Subcutaneous abdominal adipose tissue (tissue), 5 donors: ENCODE measurements around the gene EEFSEC.

Experiments
- H3K27ac ChIP-seq: one replicate; pipeline ENCODE4 v1.7.0; 2013; ENCODE audit warnings: low read depth, mild to moderate bottlenecking, inconsistent platforms, low read length, moderate library complexity
- H3K27me3 ChIP-seq, 5 donors: one replicate each; pipeline ENCODE4 v1.7.0; 2013; ENCODE audit warnings: low read length in 5 of 5, inconsistent platforms in 1 of 5; ENCODE audit not compliant: control insufficient read depth in 5 of 5, insufficient read depth in 4 of 5
- H3K36me3 ChIP-seq, 5 donors: one replicate each; pipeline ENCODE4 v1.7.0; 2013; ENCODE audit warnings: low read length in 5 of 5; ENCODE audit not compliant: control insufficient read depth in 5 of 5, insufficient read depth in 5 of 5
- H3K4me1 ChIP-seq, 5 donors: one replicate each; pipeline ENCODE4 v1.7.0; 2013; ENCODE audit warnings: low read length in 5 of 5, mild to moderate bottlenecking in 3 of 5, moderate library complexity in 1 of 5; ENCODE audit not compliant: control insufficient read depth in 5 of 5, insufficient read depth in 5 of 5
- H3K4me3 ChIP-seq, 5 donors: one replicate each; pipeline ENCODE4 v1.7.0; 2013; ENCODE audit warnings: low read length in 5 of 5, low read depth in 1 of 5
- H3K9ac ChIP-seq, 5 donors: one replicate each; pipeline ENCODE4 v1.7.0; 2013; ENCODE audit warnings: low read length in 5 of 5, mild to moderate bottlenecking in 4 of 5, moderate library complexity in 3 of 5
- H3K9me3 ChIP-seq, 5 donors: one replicate each; pipeline ENCODE4 v1.7.0; 2013; ENCODE audit warnings: low read length in 5 of 5; ENCODE audit not compliant: control insufficient read depth in 5 of 5
- donor health status: healthy.
- donor health status: healthy.
- donor health status: healthy.
- donor health status: healthy.
- donor health status: healthy.

The EEFSEC gene

GRCh38 chr3:128317698-128318231 is 164.5 kb downstream of the EEFSEC start:
- no peak overlapping the region for H3K9ac ChIP-seq
- H3K4me3 ChIP-seq = no peak overlapping the region
- H3K9me3 ChIP-seq = no peaks in the 10 kb centered on the region
- peaks cover 0 to 27% (median 14%) of the 10 kb centered on the region in 5 donors for H3K4me1 ChIP-seq
- H3K36me3 ChIP-seq = peaks cover 0 to 14% (median 8%) of the 10 kb centered on the region in 5 donors
- H3K27ac ChIP-seq = no peak overlapping the region
- H3K27me3 ChIP-seq = no peaks in the 10 kb centered on the region

- H3K9ac ChIP-seq = no peak overlapping the region
- H3K4me3 ChIP-seq = no peak overlapping the region
- peaks cover 0 to 14% (median 8%) of the 10 kb centered on the region in 5 donors for H3K36me3 ChIP-seq
- H3K27ac ChIP-seq = no peak overlapping the region
- H3K4me1 ChIP-seq = peaks cover 0 to 33% (median 18%) of the 10 kb centered on the region in 5 donors
- no peaks in the 10 kb centered on the region for H3K27me3 ChIP-seq
- no peaks in the 10 kb centered on the region for H3K9me3 ChIP-seq
These were observed 165.1 kb downstream of the EEFSEC start for GRCh38 chr3:128318275-128318941.

DNA sequence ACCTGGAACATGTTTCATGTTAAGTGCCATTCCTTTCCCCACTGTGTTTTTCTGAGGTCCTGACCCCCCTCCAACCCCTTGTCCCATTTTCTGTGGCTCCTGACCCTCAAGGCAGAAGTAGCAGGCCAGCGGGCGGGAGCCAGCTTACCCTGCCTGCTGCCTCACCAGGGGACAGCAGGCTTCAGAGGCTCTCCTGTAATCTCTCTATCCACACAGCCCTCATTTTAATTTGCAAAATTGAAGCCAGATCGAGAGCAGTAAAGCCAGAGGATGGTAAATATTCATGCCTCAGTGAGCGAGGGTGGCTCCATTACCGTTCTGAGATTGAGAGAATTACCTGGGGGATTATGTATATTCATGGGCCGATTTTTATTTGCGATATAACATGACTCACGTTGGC is 165.8 kb downstream of the EEFSEC start:
- no peaks in the 10 kb centered on the region for H3K9me3 ChIP-seq
- no peaks in the 10 kb centered on the region for H3K27me3 ChIP-seq
- no peak overlapping the region for H3K27ac ChIP-seq
- peaks cover 0 to 14% (median 8%) of the 10 kb centered on the region in 5 donors for H3K36me3 ChIP-seq
- no peak overlapping the region for H3K4me3 ChIP-seq
- no peak overlapping the region for H3K9ac ChIP-seq
- peaks cover 0 to 36% (median 19%) of the 10 kb centered on the region in 5 donors for H3K4me1 ChIP-seq

DNA sequence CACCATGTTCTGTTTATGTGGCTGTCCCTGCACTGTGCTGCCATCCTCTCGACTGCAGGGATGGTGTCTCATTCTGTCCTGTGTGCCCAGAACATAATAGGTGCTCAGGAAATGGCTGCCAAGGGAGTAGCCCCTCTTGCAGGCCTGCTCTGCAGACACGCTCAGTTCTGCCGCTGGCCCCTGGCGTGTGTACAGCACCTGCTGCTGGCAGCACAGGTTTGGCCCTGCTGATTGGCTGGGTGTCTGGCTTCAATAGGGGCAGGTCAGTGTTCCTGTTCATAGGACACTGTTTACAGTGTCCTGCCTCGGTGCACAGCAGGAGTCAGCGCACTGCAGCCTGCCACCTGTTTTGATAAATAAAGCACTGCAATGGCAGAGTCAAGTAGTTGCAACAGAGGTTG is 166.5 kb downstream of the EEFSEC start:
- Histone ChIP-seq H3K27me3 (no peaks in the 10 kb centered on the region), H3K9ac (no peak overlapping the region), H3K9me3 (no peaks in the 10 kb centered on the region), H3K27ac (no peak overlapping the region), H3K4me1 (peaks cover 0 to 36% (median 19%) of the 10 kb centered on the region in 5 donors), H3K4me3 (no peak overlapping the region), H3K36me3 (peaks cover 0 to 14% (median 8%) of the 10 kb centered on the region in 5 donors)

DNA sequence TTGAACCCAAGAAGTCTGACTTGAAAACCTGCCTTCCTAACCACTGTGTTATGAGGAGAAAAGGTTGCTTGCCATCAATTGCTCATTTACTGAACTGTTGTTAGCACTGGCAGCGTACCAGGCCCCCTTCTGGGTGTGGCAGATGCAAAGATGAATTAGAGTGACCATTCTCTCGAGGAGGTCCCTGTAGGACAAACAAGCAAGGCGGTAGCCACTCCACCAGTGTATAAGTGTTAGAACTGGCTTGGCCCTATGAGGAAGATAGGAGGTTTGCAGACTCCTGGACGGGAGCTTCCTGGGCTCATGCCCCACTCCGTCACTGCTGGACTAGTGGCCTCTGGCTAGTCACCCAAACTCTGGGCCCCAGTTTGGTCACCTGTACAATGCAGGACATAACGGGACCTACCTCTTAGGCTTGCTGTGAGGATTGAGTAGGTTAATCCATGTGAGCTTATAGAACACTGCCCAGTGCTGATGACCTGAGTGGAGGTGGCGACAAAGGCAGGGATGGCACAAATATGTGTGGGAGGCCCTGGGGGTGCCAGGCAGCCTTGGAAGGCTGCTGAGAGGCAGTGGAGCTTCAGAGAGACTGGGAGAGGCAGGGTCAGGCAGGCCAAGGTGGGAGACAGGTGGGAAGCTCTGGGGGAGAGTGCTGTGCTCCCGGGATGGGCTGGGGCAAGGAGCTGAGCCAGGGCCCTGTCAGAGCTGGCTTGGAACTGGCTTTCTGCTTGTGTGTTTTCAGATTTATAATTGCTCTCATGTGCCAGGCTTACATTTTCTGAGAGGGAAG is 167.5 kb downstream of the EEFSEC start:
- peaks cover 0 to 36% (median 19%) of the 10 kb centered on the region in 5 donors for H3K4me1 ChIP-seq
- H3K36me3 ChIP-seq = peaks cover 0 to 14% (median 8%) of the 10 kb centered on the region in 5 donors
- no peaks in the 10 kb centered on the region for H3K9me3 ChIP-seq
- H3K27ac ChIP-seq = no peak overlapping the region
- H3K9ac ChIP-seq = no peak overlapping the region
- H3K27me3 ChIP-seq = no peaks in the 10 kb centered on the region
- H3K4me3 ChIP-seq = no peak overlapping the region

DNA sequence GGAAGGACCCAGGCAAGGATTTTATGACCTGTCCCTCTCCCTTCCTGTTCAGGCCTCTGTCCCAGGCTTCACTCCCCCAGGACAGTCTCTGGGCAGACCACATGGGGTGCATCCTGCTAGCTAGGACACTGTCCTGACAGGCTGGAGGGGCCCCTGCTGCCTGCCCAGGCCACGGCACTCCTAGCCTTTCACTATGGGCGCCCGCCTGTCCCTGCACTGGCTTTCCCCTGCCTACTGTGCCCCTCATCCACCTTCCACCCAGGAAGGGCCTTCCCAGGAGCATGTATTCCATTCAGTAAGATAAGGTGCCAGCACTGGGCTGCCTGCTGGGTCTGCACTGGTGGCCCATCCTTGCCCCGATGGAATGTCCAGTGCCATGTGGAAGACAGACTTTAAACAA is 168.1 kb downstream of the EEFSEC start:
- no peak overlapping the region for H3K27ac ChIP-seq
- H3K36me3 ChIP-seq = peaks cover 0 to 14% (median 8%) of the 10 kb centered on the region in 5 donors
- peaks cover 0 to 34% (median 16%) of the 10 kb centered on the region in 5 donors for H3K4me1 ChIP-seq
- no peak overlapping the region for H3K4me3 ChIP-seq
- no peak overlapping the region for H3K9ac ChIP-seq
- no peaks in the 10 kb centered on the region for H3K9me3 ChIP-seq
- H3K27me3 ChIP-seq = no peaks in the 10 kb centered on the region

- Histone ChIP-seq H3K36me3 (peaks cover 0 to 14% (median 8%) of the 10 kb centered on the region in 5 donors), H3K27ac (no peak overlapping the region), H3K4me1 (peaks cover 0 to 25% (median 9%) of the 10 kb centered on the region in 5 donors), H3K27me3 (no peaks in the 10 kb centered on the region), H3K4me3 (no peak overlapping the region), H3K9ac (no peak overlapping the region), H3K9me3 (no peaks in the 10 kb centered on the region)
These were observed 169.0 kb downstream of the EEFSEC start for GRCh38 chr3:128322030-128323022.

DNA sequence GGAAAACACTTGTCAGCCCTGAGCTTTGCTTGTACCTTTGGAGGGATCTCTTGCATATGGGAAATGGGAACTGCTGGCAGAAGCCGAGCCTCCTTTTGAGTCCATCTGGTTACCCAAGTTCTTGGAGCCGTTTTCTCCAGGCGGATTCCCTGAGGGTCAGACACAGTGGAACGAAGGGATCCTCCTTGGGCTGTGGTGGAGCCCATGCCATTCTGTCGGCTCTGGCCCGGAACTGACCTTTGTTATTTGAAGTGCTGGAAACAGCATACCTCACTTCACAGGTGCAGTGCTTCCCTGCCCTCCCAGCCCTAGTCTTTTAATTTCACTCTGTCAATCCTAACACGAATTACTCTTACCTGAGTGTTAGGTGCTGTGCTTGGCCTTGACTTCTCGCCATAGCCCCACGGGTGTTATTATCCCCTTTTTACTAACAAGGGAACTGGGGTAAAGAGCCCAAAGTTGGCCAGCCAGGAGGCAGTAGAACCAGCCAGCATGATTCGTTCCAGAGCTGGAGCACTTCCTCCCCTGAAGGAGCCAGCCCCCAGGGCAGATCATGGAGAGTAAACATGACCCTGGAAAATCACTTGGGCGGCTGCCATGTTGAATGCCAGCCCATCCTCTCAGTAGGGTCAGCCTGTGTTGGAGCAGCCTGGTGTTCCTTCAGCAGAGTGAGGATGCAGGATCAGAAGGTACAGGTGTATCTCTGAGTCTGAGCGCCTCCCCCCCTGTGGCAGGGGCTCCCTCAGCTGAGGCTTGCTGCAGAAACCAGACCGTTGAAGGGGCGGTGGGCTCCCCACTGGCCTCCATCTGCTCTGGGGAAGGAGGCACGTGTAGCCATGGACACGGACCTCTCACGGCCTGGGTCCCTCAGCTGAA is 170.2 kb downstream of the EEFSEC start:
- Histone ChIP-seq H3K9ac (no peak overlapping the region), H3K27ac (no peak overlapping the region), H3K27me3 (no peaks in the 10 kb centered on the region), H3K4me3 (no peak overlapping the region), H3K4me1 (peaks cover 0 to 16% (median 5%) of the 10 kb centered on the region in 5 donors), H3K9me3 (no peaks in the 10 kb centered on the region), H3K36me3 (peaks cover 0 to 19% (median 8%) of the 10 kb centered on the region in 5 donors)
